Calu3 (cell line): ENCODE measurements around the gene PHC2. TPM values are rescaled to one million over a fixed set of nuclear protein-coding genes. Genes with fewer than 3 reads are reported as not detected.

ENCODE experiments used
- BruUV-seq: library from RNA; stranded (reverse); fragments of 400-500 nt; replicated peaks from 2 replicates; lab custom pipeline; 2021; lab: Mats Ljungman, UMichigan
- CTCF ChIA-PET: fragments of 300-600 bp; sonication (Branson Sonifier 250); formaldehyde crosslinking; loops from one replicate; lab custom pipeline; 2022; ENCODE audit warnings: antibody characterized with exemption; lab: Charles Lee
- DNase-seq: peaks from one replicate; pipeline ENCODE4 v3.0.0; 2022
- H3K27ac Mint-ChIP-seq: one replicate; pipeline ENCODE4 v1.8.0; 2022; ENCODE audit warnings: mixed read lengths; ENCODE audit not compliant: unreplicated experiment
- H3K27me3 Mint-ChIP-seq: one replicate; pipeline ENCODE4 v1.8.0; 2022; ENCODE audit warnings: mixed read lengths; ENCODE audit not compliant: unreplicated experiment
- H3K36me3 Mint-ChIP-seq: one replicate; pipeline ENCODE4 v1.8.0; 2022; ENCODE audit warnings: mild to moderate bottlenecking, moderate library complexity, mixed read lengths; ENCODE audit not compliant: insufficient read depth, unreplicated experiment
- H3K4me1 Mint-ChIP-seq: one replicate; pipeline ENCODE4 v1.8.0; 2022; ENCODE audit warnings: mild to moderate bottlenecking, low read depth, mixed read lengths; ENCODE audit not compliant: unreplicated experiment
- H3K4me3 Mint-ChIP-seq: one replicate; pipeline ENCODE4 v1.8.0; 2022; ENCODE audit warnings: mild to moderate bottlenecking, low read depth, moderate library complexity, mixed read lengths; ENCODE audit not compliant: unreplicated experiment
- H3K9me3 Mint-ChIP-seq: one replicate; pipeline ENCODE4 v1.8.0; 2022; ENCODE audit warnings: low read depth, mixed read lengths; ENCODE audit not compliant: unreplicated experiment
- CTCF ChIP-seq: fragments of 200-600 bp; IDR thresholded peaks from one replicate; pipeline ENCODE4 v1.8.0; 2022; ENCODE audit warnings: antibody characterized with exemption; ENCODE audit not compliant: unreplicated experiment
- intact Hi-C: fragments of 100-400 bp; cut with micrococcal nuclease; formaldehyde crosslinking; loops from one replicate; pipeline ENCODE4 v1.10.0; 2022; ENCODE audit not compliant: unreplicated experiment
- total RNA-seq: library from RNA; stranded (reverse); gene quantifications from 2 replicates; pipeline ENCODE4 v1.2.3, GENCODE V29; 2022

PHC2 gene
- total RNA-seq, 1 experiment from 2014 or later = 59.5 TPM

DNA sequence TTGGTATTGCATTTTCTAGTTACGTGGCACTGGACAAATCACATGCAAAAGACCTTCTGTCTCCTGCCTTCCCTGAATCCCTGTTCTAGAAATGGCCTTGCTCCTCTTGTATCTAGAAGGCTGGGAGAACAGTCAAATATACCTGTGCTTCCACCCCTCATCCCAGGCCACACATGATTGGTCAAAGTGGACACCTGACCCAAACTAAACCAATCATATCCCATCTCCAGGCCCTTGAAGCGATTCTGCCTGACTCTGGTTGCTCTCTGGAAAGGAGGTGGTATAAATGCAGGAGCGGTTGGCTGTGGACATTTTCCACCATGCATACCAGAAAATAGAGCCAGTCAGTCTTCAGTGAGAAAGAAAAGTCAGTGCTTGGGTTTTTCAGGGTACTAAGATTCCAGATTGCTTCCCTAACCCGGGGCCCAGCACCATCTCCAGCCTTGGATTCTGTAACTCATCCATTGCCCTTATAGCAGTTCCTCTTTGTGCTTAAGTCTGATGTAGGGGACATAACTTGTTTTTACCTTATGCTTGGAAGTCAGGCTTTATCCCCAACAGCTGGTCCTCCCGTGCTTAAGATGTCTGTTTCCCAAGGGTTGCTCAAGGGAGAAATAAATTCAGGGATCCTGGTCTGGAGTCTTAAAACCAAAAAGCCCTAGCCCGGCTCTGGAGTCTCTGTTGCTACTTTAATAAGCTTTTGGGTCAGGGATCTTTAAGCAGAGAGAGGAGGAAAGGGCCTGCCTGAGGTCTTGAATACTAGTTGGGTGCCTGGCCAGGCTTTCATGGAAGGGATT lies 7.7 kb upstream of the PHC2 start:
- H3K27me3 Mint-ChIP-seq = peaks cover 21% of the 10 kb centered on the region
- no peak overlapping the region for H3K27ac Mint-ChIP-seq
- no peak overlapping the region for H3K4me3 Mint-ChIP-seq
- DNase-seq = no peak
- no TSS peak for BruUV-seq
- H3K9me3 Mint-ChIP-seq = peaks cover 3% of the 10 kb centered on the region
- H3K36me3 Mint-ChIP-seq = no peaks in the 10 kb centered on the region
- CTCF ChIA-PET = no interaction called here
- intact Hi-C loops = no loop called here
- H3K4me1 Mint-ChIP-seq = peaks cover 19% of the 10 kb centered on the region
- TF ChIP-seq CTCF = no peak

- no peak overlapping the region for H3K4me3 Mint-ChIP-seq
- H3K9me3 Mint-ChIP-seq = peaks cover 3% of the 10 kb centered on the region
- no peak for TF ChIP-seq CTCF
- DNase-seq = no peak
- peaks cover 19% of the 10 kb centered on the region for H3K4me1 Mint-ChIP-seq
- CTCF ChIA-PET = no interaction called here
- H3K27me3 Mint-ChIP-seq = peaks cover 16% of the 10 kb centered on the region
- intact Hi-C loops = no loop called here
- no TSS peak for BruUV-seq
- H3K36me3 Mint-ChIP-seq = no peaks in the 10 kb centered on the region
- no peak overlapping the region for H3K27ac Mint-ChIP-seq
Measured at GRCh38 chr1:33436557-33437285, 5.8 kb upstream of the PHC2 start.

- CTCF ChIA-PET = no interaction called here
- no TSS peak for BruUV-seq
- TF ChIP-seq CTCF = no peak
- peaks cover 10% of the 10 kb centered on the region for H3K4me1 Mint-ChIP-seq
- no peak overlapping the region for H3K4me3 Mint-ChIP-seq
- intact Hi-C loops = no loop called here
- no peaks in the 10 kb centered on the region for H3K9me3 Mint-ChIP-seq
- peaks cover 2% of the 10 kb centered on the region for H3K27me3 Mint-ChIP-seq
- no peak for DNase-seq
- H3K27ac Mint-ChIP-seq = no peak overlapping the region
- peaks cover 4% of the 10 kb centered on the region for H3K36me3 Mint-ChIP-seq
Measured at GRCh38 chr1:33435096-33435820, 4.4 kb upstream of the PHC2 start.

- Mint-ChIP-seq H3K27ac (no peak overlapping the region), H3K9me3 (no peaks in the 10 kb centered on the region), H3K36me3 (peaks cover 4% of the 10 kb centered on the region), H3K4me3 (no peak overlapping the region), H3K27me3 (no peaks in the 10 kb centered on the region), H3K4me1 (peaks cover 10% of the 10 kb centered on the region)
- intact Hi-C loops = no loop called here
- CTCF ChIA-PET = no interaction called here
- DNase-seq = no peak
- TF ChIP-seq CTCF = no peak
- no TSS peak for BruUV-seq
Measured at GRCh38 chr1:33434363-33434750, 3.5 kb upstream of the PHC2 start.
